HG03045 (cell line): ENCODE results near the gene HYDIN.

Source experiments
- ATAC-seq: cut with Tn5 transposase; IDR thresholded peaks from one replicate; pipeline ENCODE4 v1.9.1; 2021; ENCODE audit warnings: mild to moderate bottlenecking, moderate library complexity; ENCODE audit not compliant: unreplicated experiment

Gene HYDIN

GRCh38 chr16:70793851-70794502 lies 436.5 kb downstream of the HYDIN start:
- ATAC-seq = peak; percentile 47

- no peak for ATAC-seq
These were observed 439.7 kb downstream of the HYDIN start for GRCh38 chr16:70790815-70791214.

GRCh38 chr16:70789595-70790447 lies 440.7 kb downstream of the HYDIN start:
- ATAC-seq = no peak

- ATAC-seq = no peak
These were observed 441.6 kb downstream of the HYDIN start for GRCh38 chr16:70788668-70789594.

GRCh38 chr16:70786020-70786755 lies 444.3 kb downstream of the HYDIN start:
- ATAC-seq = no peak

GRCh38 chr16:70784692-70785555 lies 445.6 kb downstream of the HYDIN start:
- no peak for ATAC-seq

GRCh38 chr16:70782237-70782636 lies 448.3 kb downstream of the HYDIN start:
- ATAC-seq = no peak

GRCh38 chr16:70781800-70782199 lies 448.7 kb downstream of the HYDIN start:
- no peak for ATAC-seq

- no peak for ATAC-seq
These were observed 450.0 kb downstream of the HYDIN start for GRCh38 chr16:70780546-70780945.

- no peak for ATAC-seq
These were observed 451.2 kb downstream of the HYDIN start for GRCh38 chr16:70779361-70779760.

GRCh38 chr16:70778901-70779309 lies 451.6 kb downstream of the HYDIN start:
- ATAC-seq = no peak

- no peak for ATAC-seq
These were observed 452.5 kb downstream of the HYDIN start for GRCh38 chr16:70777973-70778406.

- no peak for ATAC-seq
These were observed 453.0 kb downstream of the HYDIN start for GRCh38 chr16:70777496-70777895.

- no peak for ATAC-seq
These were observed 455.1 kb downstream of the HYDIN start for GRCh38 chr16:70775399-70775798.

- no peak for ATAC-seq
These were observed 456.3 kb downstream of the HYDIN start for GRCh38 chr16:70774261-70774660.

- no peak for ATAC-seq
These were observed 458.0 kb downstream of the HYDIN start for GRCh38 chr16:70772493-70772892.

- ATAC-seq = no peak
These were observed 459.6 kb downstream of the HYDIN start for GRCh38 chr16:70770626-70771552.

- ATAC-seq = no peak
These were observed 460.3 kb downstream of the HYDIN start for GRCh38 chr16:70770291-70770625.

- no peak for ATAC-seq
These were observed 460.8 kb downstream of the HYDIN start for GRCh38 chr16:70769761-70770160.
